ENCODE measurements around the gene RASAL2. TPM values are rescaled to one million over a fixed set of nuclear protein-coding genes. Genes with fewer than 3 reads are reported as not detected.

RASAL2 gene
- total and polyA plus RNA-seq, 2 experiments from 2014 or later: 16.0 to 42.2 TPM

GRCh38 chr1:178134061-178134460, 40.2 kb downstream of the RASAL2 start (continued):
- TF ChIP-seq ZNF462 (CRISPR knock-in tag; IDR thresholded peaks at IDR 0.05) (no peak), ZNF331 (CRISPR knock-in tag; IDR thresholded peaks at IDR 0.05; ENCODE audit: low read depth) (no peak), NANOG (IDR thresholded peaks at IDR 0.05; ENCODE audit: borderline replicate concordance) (no peak), CTCF (conservative IDR thresholded peaks at IDR 0.05; ENCODE audit: low read depth in 2 of 2) (no peak)

- no peaks in the 10 kb centered on the region; the same call in none of the 2 replicates for H4K20me1 ChIP-seq (replicated peaks; ENCODE audit: insufficient read depth)
- DNase-seq (ENCODE audit: low spot score): no peak
- 0 out of 2 replicates have a peak, but pooled peaks cover 5% of the 10 kb centered on the region for H3K9me2 ChIP-seq (ENCODE audit: insufficient read depth)
- H3K4me3 ChIP-seq: no peak overlapping the region
- peak overlapping the region; percentile 77 for H3K27ac Mint-ChIP-seq
- H3F3A ChIP-seq (replicated peaks; ENCODE audit: low read depth): no peaks in the 10 kb centered on the region
- no peak overlapping the region for H3K4me3 Mint-ChIP-seq
- peaks cover 10% of the 10 kb centered on the region for H3K36me3 Mint-ChIP-seq (ENCODE audit: low read depth)
- no peaks in the 10 kb centered on the region; the same call in 2 of the 3 replicates for H3K9me3 Mint-ChIP-seq
- peaks cover 78% of the 10 kb centered on the region for H3K79me2 ChIP-seq (replicated peaks; ENCODE audit: insufficient read depth)
- H3K27me3 Mint-ChIP-seq (ENCODE audit: insufficient read depth, low read depth, poor library complexity): peaks cover 3% of the 10 kb centered on the region
- peaks cover 35% of the 10 kb centered on the region for H3K4me1 ChIP-seq (ENCODE audit: insufficient read depth)
- ATAC-seq: no peak
- no peak overlapping the region for H3K4me2 ChIP-seq
- peak overlapping the region; percentile 65 for H3K27ac ChIP-seq (ENCODE audit: low read depth)
- H3K27me3 ChIP-seq (ENCODE audit: insufficient read depth): no peaks in the 10 kb centered on the region
- H2AFZ ChIP-seq: no peak overlapping the region
- no peaks in the 10 kb centered on the region for H3K36me3 ChIP-seq (ENCODE audit: insufficient read depth)
- H3K4me1 Mint-ChIP-seq: peaks cover 28% of the 10 kb centered on the region
- TF ChIP-seq REST (IDR thresholded peaks at IDR 0.05; ENCODE audit: unreplicated experiment): no peak
These were observed 43.3 kb downstream of the RASAL2 start for GRCh38 chr1:178137238-178137637.

All from GM23338 (cell line).